Activated T-helper 1 cell treated with anti-CD3 and anti-CD28 coated beads, Interleukin-2, amount 50 U/mL, for 16 hours (primary cell): ENCODE data around the gene ACTBL2.

Experiments
- DNase-seq, 2 donors: peaks; one replicate each; pipeline ENCODE4 v3.0.0-alpha.2; 2020; ENCODE audit warnings: low read depth in 1 of 2, low spot score in 1 of 2

Gene ACTBL2

GRCh38 chr5:57450991-57451876, 31.4 kb downstream of the ACTBL2 start:
- no peak for DNase-seq

GRCh38 chr5:57448751-57449150, 33.9 kb downstream of the ACTBL2 start:
- no peak for DNase-seq

- DNase-seq = no peak
These were observed 34.3 kb downstream of the ACTBL2 start for GRCh38 chr5:57448287-57448686.

GRCh38 chr5:57447658-57448057, 35.0 kb downstream of the ACTBL2 start:
- no peak for DNase-seq

- DNase-seq = no peak
These were observed 35.6 kb downstream of the ACTBL2 start for GRCh38 chr5:57446966-57447365.

DNA sequence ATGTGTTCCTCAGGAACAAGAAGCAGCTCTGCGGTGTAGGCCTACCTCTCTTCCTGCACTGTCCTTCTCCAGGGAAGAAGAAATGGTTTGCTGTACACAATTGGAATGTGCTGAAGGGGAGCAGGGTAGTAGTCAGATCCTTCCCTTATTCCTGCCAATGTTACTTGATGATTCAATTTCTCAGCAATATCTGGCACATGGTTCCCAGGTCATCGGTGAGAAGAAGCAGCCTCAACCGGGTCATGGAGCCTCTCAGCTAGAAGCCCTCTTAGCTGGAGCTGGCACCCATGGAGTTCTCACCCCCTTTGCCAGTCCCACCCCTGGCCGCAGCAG, 36.9 kb downstream of the ACTBL2 start:
- DNase-seq = no peak

DNA sequence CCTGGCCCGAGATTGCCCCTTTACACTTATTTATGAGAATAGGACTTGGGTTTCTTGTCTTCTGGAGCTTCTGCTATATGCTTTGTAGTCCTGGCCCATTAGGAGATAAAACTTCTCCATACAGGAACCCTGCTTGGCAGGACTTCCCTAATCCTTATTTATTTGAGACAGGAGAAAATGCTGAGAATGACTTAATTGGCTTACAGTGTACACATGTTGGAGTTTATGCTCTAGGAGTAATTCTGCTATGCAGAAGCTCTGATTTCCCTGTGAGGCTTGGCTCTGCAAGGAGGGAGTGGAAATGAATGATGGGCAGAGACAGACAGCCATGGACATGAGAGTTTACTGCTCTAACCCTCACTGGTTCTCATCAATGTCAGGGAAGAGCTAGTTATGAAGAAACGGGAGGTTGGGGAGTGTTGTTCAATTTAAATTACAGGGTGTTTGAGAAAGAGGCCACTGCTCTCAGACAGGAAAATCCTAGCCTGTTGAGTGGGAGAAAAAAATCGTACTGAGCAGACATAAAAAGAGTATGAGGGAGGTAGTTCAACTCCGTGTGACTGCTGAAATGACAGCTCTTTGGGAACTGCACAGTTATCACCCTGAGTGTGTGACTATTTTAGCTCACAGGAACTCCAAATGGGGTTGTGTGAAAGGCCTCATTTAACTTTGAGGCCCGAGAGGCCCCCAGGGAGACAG, 37.5 kb downstream of the ACTBL2 start:
- DNase-seq = no peak

GRCh38 chr5:57442080-57442839, 40.4 kb downstream of the ACTBL2 start:
- no peak for DNase-seq

DNA sequence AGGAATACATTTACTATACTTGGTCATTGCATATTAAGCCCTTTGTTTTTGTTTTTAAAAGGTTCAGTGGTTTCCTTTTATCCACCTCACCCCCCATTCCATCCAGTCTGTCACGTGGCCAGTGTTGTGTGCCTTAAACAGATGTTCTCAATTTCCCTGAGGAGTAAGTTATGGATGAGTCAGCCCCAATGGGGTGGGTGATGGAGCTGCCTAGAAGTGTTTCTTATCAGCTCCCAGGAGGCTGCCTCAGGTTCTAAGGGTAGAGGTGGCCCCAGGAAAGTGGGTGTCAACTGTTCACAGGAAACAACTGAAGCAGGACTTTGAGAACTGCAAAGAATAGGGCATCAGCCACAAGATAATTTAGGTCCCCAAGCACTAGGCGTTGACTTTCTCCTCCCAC, 41.1 kb downstream of the ACTBL2 start:
- DNase-seq = no peak

DNA sequence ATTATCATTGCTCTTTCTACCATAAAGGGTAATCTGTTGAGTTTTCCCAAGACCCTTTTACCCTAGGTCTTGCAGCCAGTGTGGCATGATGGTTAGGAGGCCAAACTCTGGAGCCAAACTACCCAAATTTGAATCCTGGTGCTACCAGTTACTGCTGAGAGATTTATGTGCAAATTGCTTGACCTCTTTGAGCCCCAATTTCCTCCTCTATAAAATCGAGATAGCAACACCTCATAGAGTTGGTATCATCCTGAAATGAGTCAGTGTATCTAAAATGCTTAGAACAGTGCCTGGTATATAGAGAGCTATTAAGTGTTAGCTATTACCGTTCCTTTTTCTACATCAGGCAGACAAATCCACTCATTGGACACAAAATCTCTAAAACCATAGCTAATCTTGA, 43.0 kb downstream of the ACTBL2 start:
- no peak for DNase-seq

DNA sequence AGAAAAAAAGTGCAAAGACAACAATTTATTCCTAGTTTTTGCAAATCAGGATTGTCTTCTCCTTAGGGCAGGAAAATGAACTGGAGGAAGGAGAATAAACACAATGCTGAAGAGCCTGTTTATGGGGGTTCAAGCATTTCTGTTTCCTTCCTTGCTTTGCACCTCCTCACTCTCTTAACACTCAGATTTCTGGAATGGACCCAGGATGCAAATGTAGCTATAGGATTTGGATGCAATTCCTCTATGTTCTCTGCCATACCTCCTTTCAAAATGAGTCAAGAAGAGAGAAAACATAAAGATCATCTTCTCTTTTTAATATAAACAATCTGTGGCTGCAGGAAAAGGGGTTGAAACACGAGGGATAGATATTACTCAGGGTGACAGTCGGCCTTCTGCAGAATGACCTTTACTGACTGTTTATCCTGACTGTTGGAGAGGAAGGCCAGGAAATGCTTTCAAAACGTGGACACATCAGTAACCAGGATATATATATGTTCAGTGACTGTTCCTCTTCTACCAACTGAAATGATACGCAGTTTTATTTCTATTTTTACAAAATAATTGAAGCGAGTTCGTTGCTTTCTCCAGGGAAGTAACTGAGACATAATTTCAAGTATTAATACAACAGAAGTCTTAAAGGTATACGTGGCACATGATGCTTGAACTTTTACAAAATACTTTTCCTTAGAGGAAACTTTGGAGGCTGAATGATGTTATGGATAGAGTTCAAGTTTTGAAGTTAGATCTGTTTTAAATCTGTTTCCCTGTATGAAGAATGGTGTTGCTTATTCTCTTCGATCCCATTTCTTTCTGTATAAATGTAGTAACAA, 44.4 kb downstream of the ACTBL2 start:
- DNase-seq = no peak

GRCh38 chr5:57436586-57436985, 46.0 kb downstream of the ACTBL2 start:
- DNase-seq = no peak

GRCh38 chr5:57435701-57436134, 46.9 kb downstream of the ACTBL2 start:
- no peak for DNase-seq

GRCh38 chr5:57434683-57435082, 47.9 kb downstream of the ACTBL2 start:
- no peak for DNase-seq

DNA sequence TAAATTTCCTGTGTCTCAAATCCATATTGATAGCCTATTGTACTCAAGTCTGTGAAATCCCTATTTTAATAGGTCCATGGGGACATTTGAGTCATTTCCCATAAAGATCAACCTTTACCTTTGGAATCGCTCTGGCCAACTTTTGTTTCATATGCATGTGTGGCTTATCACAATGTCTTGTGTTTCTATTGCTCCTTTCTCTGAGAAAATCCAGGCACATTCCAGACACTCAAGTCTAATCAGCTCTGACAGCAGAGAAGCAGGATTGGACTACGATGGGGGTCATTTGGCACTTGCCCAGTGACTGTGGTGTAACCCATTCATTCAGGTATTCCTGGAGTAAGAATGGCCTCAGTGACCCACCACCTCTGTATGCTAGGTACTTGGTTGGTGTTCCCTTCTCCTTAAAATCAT, 48.4 kb downstream of the ACTBL2 start:
- DNase-seq = no peak

DNA sequence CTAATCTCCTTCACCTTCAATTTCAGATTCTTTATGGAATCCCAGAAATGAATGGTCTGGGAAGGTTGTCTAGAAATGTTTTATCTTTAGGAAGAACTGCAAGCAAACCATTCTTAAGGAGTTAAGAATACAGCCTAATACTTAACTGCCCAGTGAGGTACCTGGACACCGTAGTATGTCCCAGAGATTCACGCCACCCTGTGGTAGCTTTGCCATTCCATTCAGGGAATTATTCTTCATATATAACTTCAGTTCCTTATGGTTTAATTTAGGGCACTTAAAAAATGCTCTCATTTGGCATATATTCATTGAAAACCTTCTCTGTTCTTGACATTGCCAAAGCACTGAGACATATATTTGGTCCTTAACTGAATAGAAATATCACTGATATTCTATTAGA, 49.7 kb downstream of the ACTBL2 start:
- no peak for DNase-seq

- DNase-seq = no peak
These were observed 50.9 kb downstream of the ACTBL2 start for GRCh38 chr5:57431759-57432158.
